Ovary (tissue), 9 donors: ENCODE data around the gene BAIAP2L2. TPM values are rescaled to one million over a fixed set of nuclear protein-coding genes. Genes with fewer than 3 reads are reported as not detected.

Source experiments
- DNase-seq, 5 donors: peaks; one replicate each; pipeline ENCODE4 v3.0.0-alpha.2; 2019 to 2020
- H3K27ac ChIP-seq, 2 donors: fragments of 200-600 bp; one replicate each; pipeline versions ENCODE4 v1.5.1 to v1.8.0; 2019 to 2022
- H3K27me3 ChIP-seq: fragments of 200-600 bp; one replicate; pipeline ENCODE4 v1.8.0; 2022
- H3K36me3 ChIP-seq: fragments of 200-600 bp; sonication (generic); one replicate; pipeline ENCODE4 v1.5.1; 2019
- H3K4me1 ChIP-seq: one replicate; pipeline ENCODE4 v1.8.1; 2013; ENCODE audit warnings: mild to moderate bottlenecking, moderate library complexity; ENCODE audit not compliant: insufficient read depth
- H3K4me3 ChIP-seq: fragments of 200-600 bp; sonication (generic); one replicate; pipeline ENCODE4 v1.5.1; 2017
- H3K9me3 ChIP-seq, 2 donors: fragments of 200-600 bp in 1 of 2; sonication (generic) in 1 of 2; one replicate each; pipeline versions ENCODE4 v1.5.1 to v1.8.1; 2013 to 2019; ENCODE audit warnings: mild to moderate bottlenecking in 1 of 2, moderate library complexity in 1 of 2
- EP300 ChIP-seq: sonication (generic); formaldehyde crosslinking; IDR thresholded peaks from one replicate; pipeline ENCODE4 v1.6.1; 2017; ENCODE audit warnings: antibody characterized with exemption
- POLR2A ChIP-seq: fragments of 450-650 bp; IDR thresholded peaks from one replicate; pipeline ENCODE4 v1.6.1; 2017; ENCODE audit warnings: antibody characterized with exemption, mild to moderate bottlenecking, moderate library complexity
- WGBS, 3 donors: extraction: QIAGEN DNeasy Blood & Tissue Kit in 1 of 3; methylation state at CpG; one replicate each; pipeline versions ENCODE4 v1.1.5 to v1.1.7; 2013 to 2017; 5-methylcytosine and 5-hydroxymethylcytosine counted together
- intact Hi-C, 4 donors: fragments of 100-400 bp; cut with DNase I; formaldehyde crosslinking; loops; one replicate each; pipeline versions ENCODE4 v1.11.0 to v1.15.1; 2022 to 2023
- polyA plus RNA-seq, 2 donors: library from polyadenylated mRNA; stranded (reverse); fragments of 200-250 nt in 1 of 2; fragments of 350-450 nt in 1 of 2; fragmentation: Illumina TruSeq in 1 of 2; extraction: RNeasy Lipid Tissue Mini Kit (QIAGEN cat#74804) in 1 of 2; gene quantifications; one replicate each; pipeline ENCODE4 v1.2.3, GENCODE V29; 2013 to 2014
- total RNA-seq, 7 donors: library from RNA; depleted of rRNA in 2 of 7; stranded (reverse); fragments of >200 nt in 2 of 7; fragmentation: NEBNext Ultra II Directional in 3 of 7; extraction: Animal tissue kit (Norgen Biotek cat#: 25700) in 3 of 7; gene quantifications; one replicate each; pipeline versions ENCODE4 v1.1.0 to v1.2.4, GENCODE V29; 2016 to 2023
- TF ChIP-seq, protein P1 (sequence below), 3 donors: fragments of 450-650 bp in 2 of 3; fragments of 200-600 bp in 1 of 3; IDR thresholded peaks; one replicate each; pipeline versions ENCODE4 v1.5.1 to v1.8.0; 2016 to 2022; ENCODE audit warnings: antibody characterized with exemption in 3 of 3, mild to moderate bottlenecking in 1 of 3
- donor health status: DM: no; HTN: no; CAD: no; lungs with moderate emphysema.
- donor health status: DM: no; HTN: no; CAD: no.
- donor health status: Bipolar disorder and iron deficiency.
- donor health status: DM: yes; HTN: yes; CAD: no.
- donor health status: DM: no; HTN: no; CAD: no.
- donor health status: DM: yes; HTN: yes; CAD: no.

BAIAP2L2 gene
- total and polyA plus RNA-seq, 9 donors = 0.40 to 3.1 (median 1.2) TPM; not detected in 1

DNA sequence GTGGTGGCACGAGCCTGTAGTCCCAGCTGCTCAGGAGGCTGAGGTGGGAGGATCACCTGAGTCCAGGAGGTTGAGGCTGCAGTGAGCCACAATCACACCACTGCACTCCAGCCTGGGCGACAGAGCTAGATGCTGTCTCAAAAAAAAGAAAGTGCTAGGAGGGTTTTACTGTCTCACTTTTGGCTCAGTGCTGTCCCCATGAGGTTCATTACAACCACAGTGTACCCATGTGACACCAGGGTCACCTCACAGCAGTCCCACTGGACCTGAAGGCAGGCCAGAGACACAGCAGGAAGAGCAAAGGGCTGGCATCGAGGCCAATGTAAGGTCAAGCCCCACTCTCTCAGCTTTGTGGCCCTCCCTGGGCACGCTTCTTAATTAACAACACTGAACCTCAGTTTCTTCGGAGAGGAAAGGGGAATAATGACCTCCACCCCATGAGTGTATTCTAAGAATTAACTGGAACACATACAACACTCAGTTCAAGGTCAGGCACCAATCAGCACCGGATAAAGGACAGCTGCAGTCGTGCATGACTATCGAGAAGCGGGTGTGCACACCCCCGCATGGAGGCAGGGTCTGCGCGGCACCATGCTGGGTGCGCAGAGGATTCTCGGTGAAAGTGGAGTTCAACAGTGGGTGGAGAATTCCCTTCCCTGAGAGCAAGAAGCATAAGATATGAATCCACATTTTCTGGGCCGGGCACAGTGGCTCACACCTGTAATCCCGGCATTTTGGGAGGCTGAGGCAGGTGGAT lies 30.9 kb upstream of the BAIAP2L2 start:
- Histone ChIP-seq H3K4me1 (no peaks in the 10 kb centered on the region), H3K4me3 (no peak overlapping the region), H3K27me3 (no peaks in the 10 kb centered on the region), H3K27ac (no peak overlapping the region), H3K9me3 (no peaks in the 10 kb centered on the region), H3K36me3 (no peaks in the 10 kb centered on the region)
- WGBS, 3 donors = 64 to 77% (median 74%) methylated on average over 16 of the region's 16 CpGs
- DNase-seq = no peak
- TF ChIP-seq POLR2A (no peak), EP300 (no peak)
- TF ChIP-seq, protein P1, sequence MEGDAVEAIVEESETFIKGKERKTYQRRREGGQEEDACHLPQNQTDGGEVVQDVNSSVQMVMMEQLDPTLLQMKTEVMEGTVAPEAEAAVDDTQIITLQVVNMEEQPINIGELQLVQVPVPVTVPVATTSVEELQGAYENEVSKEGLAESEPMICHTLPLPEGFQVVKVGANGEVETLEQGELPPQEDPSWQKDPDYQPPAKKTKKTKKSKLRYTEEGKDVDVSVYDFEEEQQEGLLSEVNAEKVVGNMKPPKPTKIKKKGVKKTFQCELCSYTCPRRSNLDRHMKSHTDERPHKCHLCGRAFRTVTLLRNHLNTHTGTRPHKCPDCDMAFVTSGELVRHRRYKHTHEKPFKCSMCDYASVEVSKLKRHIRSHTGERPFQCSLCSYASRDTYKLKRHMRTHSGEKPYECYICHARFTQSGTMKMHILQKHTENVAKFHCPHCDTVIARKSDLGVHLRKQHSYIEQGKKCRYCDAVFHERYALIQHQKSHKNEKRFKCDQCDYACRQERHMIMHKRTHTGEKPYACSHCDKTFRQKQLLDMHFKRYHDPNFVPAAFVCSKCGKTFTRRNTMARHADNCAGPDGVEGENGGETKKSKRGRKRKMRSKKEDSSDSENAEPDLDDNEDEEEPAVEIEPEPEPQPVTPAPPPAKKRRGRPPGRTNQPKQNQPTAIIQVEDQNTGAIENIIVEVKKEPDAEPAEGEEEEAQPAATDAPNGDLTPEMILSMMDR (IDR thresholded peaks at IDR 0.05) = no peak
- intact Hi-C loops = no loop called here

GRCh38 chr22:38139901-38140300 lies 29.4 kb upstream of the BAIAP2L2 start:
- no peak for DNase-seq
- no peaks in the 10 kb centered on the region for H3K36me3 ChIP-seq

GRCh38 chr22:38138961-38139360 lies 28.5 kb upstream of the BAIAP2L2 start:
- Histone ChIP-seq H3K27ac (no peak overlapping the region), H3K4me3 (no peak overlapping the region), H3K4me1 (no peaks in the 10 kb centered on the region), H3K36me3 (no peaks in the 10 kb centered on the region), H3K9me3 (no peaks in the 10 kb centered on the region), H3K27me3 (no peaks in the 10 kb centered on the region)
- 80 to 83% (median 83%) methylated on average over 5 of the region's 5 CpGs for WGBS, 3 donors
- intact Hi-C loops = no loop called here
- TF ChIP-seq POLR2A (no peak), EP300 (no peak)
- TF ChIP-seq, protein P1 (IDR thresholded peaks at IDR 0.05) = no peak
- DNase-seq = no peak

More at GRCh38 chr22:38139901-38140300, 29.4 kb upstream of the BAIAP2L2 start:
- intact Hi-C loops = no loop called here
- Histone ChIP-seq H3K27me3 (no peaks in the 10 kb centered on the region), H3K9me3 (no peaks in the 10 kb centered on the region), H3K27ac (no peak overlapping the region), H3K4me1 (no peaks in the 10 kb centered on the region), H3K4me3 (no peak overlapping the region)
- TF ChIP-seq POLR2A = no peak
- TF ChIP-seq, protein P1 (IDR thresholded peaks at IDR 0.05) = no peak
- TF ChIP-seq EP300 = no peak
- WGBS, 3 donors = 95 to 97% (median 96%) methylated on average over 11 of the region's 11 CpGs

- H3K27me3 ChIP-seq = no peaks in the 10 kb centered on the region
- H3K4me1 ChIP-seq = no peaks in the 10 kb centered on the region
- no peak for DNase-seq
- intact Hi-C loops = no loop called here
- H3K27ac ChIP-seq = no peak overlapping the region
- no peak overlapping the region for H3K4me3 ChIP-seq
- H3K9me3 ChIP-seq = no peaks in the 10 kb centered on the region
- WGBS, 3 donors = 89 to 93% (median 93%) methylated on average over 9 of the region's 9 CpGs
- no peaks in the 10 kb centered on the region for H3K36me3 ChIP-seq
- TF ChIP-seq EP300 = no peak
- TF ChIP-seq, protein P1 (IDR thresholded peaks at IDR 0.05) = no peak
- TF ChIP-seq POLR2A = no peak
These were observed 27.6 kb upstream of the BAIAP2L2 start for GRCh38 chr22:38137876-38138687.
